ENCODE measurements around the gene GOLGA7B.

The GOLGA7B gene

GRCh38 chr10:97869091-97870042, 19.7 kb downstream of the GOLGA7B start:
- peak; percentile 84 to 88 for DNase-seq

- no peak for DNase-seq
Observed at GRCh38 chr10:97870990-97871389, 21.3 kb downstream of the GOLGA7B start.

- DNase-seq, result no peak
Observed at GRCh38 chr10:97873569-97873968, 23.9 kb downstream of the GOLGA7B start.

GRCh38 chr10:97874332-97874731, 24.7 kb downstream of the GOLGA7B start:
- no peak for DNase-seq

GRCh38 chr10:97875391-97875790, 25.7 kb downstream of the GOLGA7B start:
- DNase-seq, result no peak

GRCh38 chr10:97876402-97876801, 26.8 kb downstream of the GOLGA7B start:
- DNase-seq, result no peak

GRCh38 chr10:97879241-97879640, 29.6 kb downstream of the GOLGA7B start:
- DNase-seq, result no peak

GRCh38 chr10:97880109-97880508, 30.5 kb downstream of the GOLGA7B start:
- no peak for DNase-seq

- no peak for DNase-seq
Observed at GRCh38 chr10:97882142-97883091, 32.8 kb downstream of the GOLGA7B start.

GRCh38 chr10:97883092-97883485, 33.4 kb downstream of the GOLGA7B start:
- DNase-seq, result no peak

- no peak for DNase-seq
Observed at GRCh38 chr10:97886286-97886685, 36.6 kb downstream of the GOLGA7B start.

- no peak for DNase-seq
Observed at GRCh38 chr10:97887399-97887798, 37.8 kb downstream of the GOLGA7B start.

GRCh38 chr10:97888134-97888533, 38.5 kb downstream of the GOLGA7B start:
- no peak for DNase-seq

- DNase-seq, result no peak
Observed at GRCh38 chr10:97888641-97889262, 39.1 kb downstream of the GOLGA7B start.

- DNase-seq, result no peak
Observed at GRCh38 chr10:97889461-97890265, 40.0 kb downstream of the GOLGA7B start.

- DNase-seq, result no peak
Observed at GRCh38 chr10:97891497-97892167, 42.0 kb downstream of the GOLGA7B start.

GRCh38 chr10:97892506-97892905, 42.9 kb downstream of the GOLGA7B start:
- no peak for DNase-seq

GRCh38 chr10:97892939-97893338, 43.3 kb downstream of the GOLGA7B start:
- DNase-seq, result no peak

- no peak for DNase-seq
Observed at GRCh38 chr10:97894092-97894491, 44.4 kb downstream of the GOLGA7B start.

- DNase-seq, result no peak
Observed at GRCh38 chr10:97895084-97895483, 45.4 kb downstream of the GOLGA7B start.

GRCh38 chr10:97895915-97896314, 46.3 kb downstream of the GOLGA7B start:
- no peak for DNase-seq

Measured in CD4-positive, alpha-beta T cell treated with Interleukin-4 for 1 hour (primary cell).